ENCODE results near the gene TMEM8B.

DNA sequence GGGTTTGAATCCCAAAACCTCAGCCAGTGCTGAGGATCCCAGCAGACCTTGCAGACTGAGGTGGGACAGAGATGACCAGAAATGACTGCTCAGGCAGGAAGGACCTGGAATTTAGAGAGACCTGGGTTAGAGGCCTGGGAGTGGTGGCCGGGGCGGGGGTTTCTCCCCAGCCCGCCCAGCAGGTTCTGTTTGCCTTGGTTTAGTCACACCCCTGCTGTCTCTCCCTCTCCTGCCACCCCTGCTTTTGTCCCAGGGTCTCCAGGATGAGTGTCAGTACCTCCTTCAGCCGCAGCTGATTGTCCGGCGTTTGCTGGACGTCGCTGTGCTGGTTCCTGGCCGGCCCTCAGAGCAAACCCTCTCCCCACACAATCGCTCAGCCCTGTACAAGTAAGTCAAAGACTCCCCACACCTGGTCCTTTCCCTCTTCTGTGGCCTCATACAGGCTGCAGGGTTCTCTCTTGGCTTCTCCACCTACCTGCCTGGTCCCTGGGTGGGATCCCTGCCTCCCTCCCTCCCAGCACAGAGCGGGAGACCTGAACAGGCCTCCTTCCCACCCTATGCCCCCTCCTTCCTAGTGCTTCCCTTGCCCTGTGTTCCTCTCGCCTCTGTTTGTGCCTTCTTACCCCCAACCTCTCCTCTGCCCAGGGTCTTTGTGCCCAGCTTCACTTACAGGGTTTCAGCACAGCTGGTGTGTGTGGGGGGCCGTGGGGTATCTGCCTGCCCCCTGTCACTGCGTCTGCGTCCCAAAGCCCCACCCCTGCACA, 12.0 kb downstream of the TMEM8B start:
- TF ChIP-seq, protein P1, sequence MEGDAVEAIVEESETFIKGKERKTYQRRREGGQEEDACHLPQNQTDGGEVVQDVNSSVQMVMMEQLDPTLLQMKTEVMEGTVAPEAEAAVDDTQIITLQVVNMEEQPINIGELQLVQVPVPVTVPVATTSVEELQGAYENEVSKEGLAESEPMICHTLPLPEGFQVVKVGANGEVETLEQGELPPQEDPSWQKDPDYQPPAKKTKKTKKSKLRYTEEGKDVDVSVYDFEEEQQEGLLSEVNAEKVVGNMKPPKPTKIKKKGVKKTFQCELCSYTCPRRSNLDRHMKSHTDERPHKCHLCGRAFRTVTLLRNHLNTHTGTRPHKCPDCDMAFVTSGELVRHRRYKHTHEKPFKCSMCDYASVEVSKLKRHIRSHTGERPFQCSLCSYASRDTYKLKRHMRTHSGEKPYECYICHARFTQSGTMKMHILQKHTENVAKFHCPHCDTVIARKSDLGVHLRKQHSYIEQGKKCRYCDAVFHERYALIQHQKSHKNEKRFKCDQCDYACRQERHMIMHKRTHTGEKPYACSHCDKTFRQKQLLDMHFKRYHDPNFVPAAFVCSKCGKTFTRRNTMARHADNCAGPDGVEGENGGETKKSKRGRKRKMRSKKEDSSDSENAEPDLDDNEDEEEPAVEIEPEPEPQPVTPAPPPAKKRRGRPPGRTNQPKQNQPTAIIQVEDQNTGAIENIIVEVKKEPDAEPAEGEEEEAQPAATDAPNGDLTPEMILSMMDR (IDR thresholded peaks at IDR 0.05; ENCODE audit: poor library complexity, severe bottlenecking), result no peak
- TF ChIP-seq EP300 (conservative IDR thresholded peaks at IDR 0.05; ENCODE audit: poor library complexity, severe bottlenecking), result no peak
- TF ChIP-seq POLR2AphosphoS5 (IDR thresholded peaks at IDR 0.05), result no peak
- TF ChIP-seq EZH2 (IDR thresholded peaks at IDR 0.05; ENCODE audit: borderline replicate concordance, insufficient read depth, low read length, poor library complexity, severe bottlenecking), result no peak
